ACC112 (cell line): ENCODE measurements around the gene POMGNT2.

Source experiments
- H2AFZ ChIP-seq: fragments of 200-600 bp; sonication (generic); one replicate; pipeline ENCODE4 v1.6.0; 2017; ENCODE audit warnings: antibody characterized with exemption, low read length; ENCODE audit not compliant: unreplicated experiment
- H3K27ac ChIP-seq: fragments of 200-600 bp; sonication (generic); 2 replicates; pipeline ENCODE4 v1.5.1; 2014; ENCODE audit warnings: low read depth, mild to moderate bottlenecking, antibody characterized with exemption, low read length, moderate library complexity
- H3K27me3 ChIP-seq: fragments of 200-600 bp; sonication (generic); 2 replicates; pipeline ENCODE4 v1.6.1; 2014; ENCODE audit warnings: mild to moderate bottlenecking, antibody characterized with exemption, low read length, moderate library complexity, mixed read lengths; ENCODE audit not compliant: insufficient read depth
- H3K36me3 ChIP-seq: fragments of 200-600 bp; sonication (generic); 2 replicates; pipeline ENCODE4 v1.6.1; 2016; ENCODE audit warnings: mild to moderate bottlenecking, antibody characterized with exemption, low read length, moderate library complexity, mixed read lengths; ENCODE audit not compliant: insufficient read depth
- H3K4me1 ChIP-seq: fragments of 200-600 bp; sonication (generic); one replicate; pipeline ENCODE4 v1.6.1; 2016; ENCODE audit warnings: low read length, mixed read lengths; ENCODE audit not compliant: insufficient read depth, unreplicated experiment, control insufficient read depth
- H3K4me3 ChIP-seq: fragments of 200-600 bp; sonication (generic); 2 replicates; pipeline ENCODE4 v1.5.1; 2014; ENCODE audit warnings: mild to moderate bottlenecking, low read depth, low read length
- H3K79me2 ChIP-seq: fragments of 200-600 bp; sonication (generic); one replicate; pipeline ENCODE4 v1.6.0; 2016; ENCODE audit warnings: low read length; ENCODE audit not compliant: control insufficient read depth, unreplicated experiment, insufficient read depth

POMGNT2 gene

GRCh38 chr3:43043793-43044192 lies 62.1 kb downstream of the POMGNT2 start:
- Histone ChIP-seq H3K4me1 (no peaks in the 10 kb centered on the region), H3K36me3 (no peaks in the 10 kb centered on the region), H3K4me3 (no peak overlapping the region), H3K27ac (no peak overlapping the region), H3K27me3 (peaks cover 5% of the 10 kb centered on the region; the same call in 1 of the 2 replicates), H3K79me2 (no peaks in the 10 kb centered on the region), H2AFZ (no peak overlapping the region)

GRCh38 chr3:43043071-43043766 lies 62.7 kb downstream of the POMGNT2 start:
- H3K27me3 ChIP-seq, result peaks cover 8% of the 10 kb centered on the region; the same call in 1 of the 2 replicates
- no peaks in the 10 kb centered on the region for H3K36me3 ChIP-seq
- H3K4me1 ChIP-seq, result no peaks in the 10 kb centered on the region
- no peaks in the 10 kb centered on the region for H3K79me2 ChIP-seq
- no peak overlapping the region for H2AFZ ChIP-seq
- no peak overlapping the region for H3K27ac ChIP-seq
- no peak overlapping the region for H3K4me3 ChIP-seq

- no peak overlapping the region for H2AFZ ChIP-seq
- H3K4me1 ChIP-seq, result no peaks in the 10 kb centered on the region
- H3K79me2 ChIP-seq, result no peaks in the 10 kb centered on the region
- peaks cover 17% of the 10 kb centered on the region for H3K27me3 ChIP-seq
- H3K27ac ChIP-seq, result no peak overlapping the region
- H3K36me3 ChIP-seq, result no peaks in the 10 kb centered on the region
- H3K4me3 ChIP-seq, result no peak overlapping the region
Observed at GRCh38 chr3:43041517-43041916, 64.4 kb downstream of the POMGNT2 start.

GRCh38 chr3:43038010-43038409 lies 67.9 kb downstream of the POMGNT2 start:
- H2AFZ ChIP-seq, result no peak overlapping the region
- no peak overlapping the region for H3K27ac ChIP-seq
- H3K36me3 ChIP-seq, result no peaks in the 10 kb centered on the region
- H3K27me3 ChIP-seq, result peaks cover 33% of the 10 kb centered on the region
- no peaks in the 10 kb centered on the region for H3K4me1 ChIP-seq
- H3K4me3 ChIP-seq, result no peak overlapping the region
- no peaks in the 10 kb centered on the region for H3K79me2 ChIP-seq

GRCh38 chr3:43036621-43037423 lies 69.1 kb downstream of the POMGNT2 start:
- H3K27me3 ChIP-seq, result peaks cover 33% of the 10 kb centered on the region
- no peaks in the 10 kb centered on the region for H3K79me2 ChIP-seq
- no peak overlapping the region for H3K27ac ChIP-seq
- H3K4me3 ChIP-seq, result no peak overlapping the region
- H3K36me3 ChIP-seq, result no peaks in the 10 kb centered on the region
- no peaks in the 10 kb centered on the region for H3K4me1 ChIP-seq
- no peak overlapping the region for H2AFZ ChIP-seq

- no peak overlapping the region for H2AFZ ChIP-seq
Observed at GRCh38 chr3:43035801-43036365, 70.0 kb downstream of the POMGNT2 start.

GRCh38 chr3:43034911-43035310 lies 71.0 kb downstream of the POMGNT2 start:
- H3K4me1 ChIP-seq, result no peaks in the 10 kb centered on the region
- H3K4me3 ChIP-seq, result no peak overlapping the region
- no peak overlapping the region for H2AFZ ChIP-seq
- H3K27ac ChIP-seq, result no peak overlapping the region
- H3K79me2 ChIP-seq, result no peaks in the 10 kb centered on the region
- H3K27me3 ChIP-seq, result peaks cover 27% of the 10 kb centered on the region
- no peaks in the 10 kb centered on the region for H3K36me3 ChIP-seq

More at GRCh38 chr3:43035801-43036365, 70.0 kb downstream of the POMGNT2 start:
- no peak overlapping the region for H3K27ac ChIP-seq
- H3K4me1 ChIP-seq, result no peaks in the 10 kb centered on the region
- H3K4me3 ChIP-seq, result no peak overlapping the region
- peaks cover 33% of the 10 kb centered on the region for H3K27me3 ChIP-seq
- H3K36me3 ChIP-seq, result no peaks in the 10 kb centered on the region
- no peaks in the 10 kb centered on the region for H3K79me2 ChIP-seq

- Histone ChIP-seq H3K4me3 (no peak overlapping the region), H3K27ac (no peak overlapping the region), H2AFZ (no peak overlapping the region), H3K27me3 (peaks cover 27% of the 10 kb centered on the region), H3K4me1 (no peaks in the 10 kb centered on the region), H3K36me3 (no peaks in the 10 kb centered on the region), H3K79me2 (no peaks in the 10 kb centered on the region)
Observed at GRCh38 chr3:43034200-43034599, 71.7 kb downstream of the POMGNT2 start.

GRCh38 chr3:43032646-43033628 lies 72.9 kb downstream of the POMGNT2 start:
- Histone ChIP-seq H3K27me3 (peaks cover 22% of the 10 kb centered on the region), H3K27ac (no peak overlapping the region), H3K4me3 (no peak overlapping the region), H2AFZ (no peak overlapping the region), H3K79me2 (no peaks in the 10 kb centered on the region), H3K36me3 (no peaks in the 10 kb centered on the region), H3K4me1 (no peaks in the 10 kb centered on the region)
